ENCODE measurements around the gene NAT16. TPM values are rescaled to one million over a fixed set of nuclear protein-coding genes. Genes with fewer than 3 reads are reported as not detected.
A peak's percentile ranks its signal among the peaks of the same experiment; 100 is the strongest.

The NAT16 gene
- total and polyA plus RNA-seq, 2 of the 13 experiments (the other 11 are each of a cell fraction or from before 2014, with no cell fraction given) = 0.04 TPM; not detected in 1

DNA sequence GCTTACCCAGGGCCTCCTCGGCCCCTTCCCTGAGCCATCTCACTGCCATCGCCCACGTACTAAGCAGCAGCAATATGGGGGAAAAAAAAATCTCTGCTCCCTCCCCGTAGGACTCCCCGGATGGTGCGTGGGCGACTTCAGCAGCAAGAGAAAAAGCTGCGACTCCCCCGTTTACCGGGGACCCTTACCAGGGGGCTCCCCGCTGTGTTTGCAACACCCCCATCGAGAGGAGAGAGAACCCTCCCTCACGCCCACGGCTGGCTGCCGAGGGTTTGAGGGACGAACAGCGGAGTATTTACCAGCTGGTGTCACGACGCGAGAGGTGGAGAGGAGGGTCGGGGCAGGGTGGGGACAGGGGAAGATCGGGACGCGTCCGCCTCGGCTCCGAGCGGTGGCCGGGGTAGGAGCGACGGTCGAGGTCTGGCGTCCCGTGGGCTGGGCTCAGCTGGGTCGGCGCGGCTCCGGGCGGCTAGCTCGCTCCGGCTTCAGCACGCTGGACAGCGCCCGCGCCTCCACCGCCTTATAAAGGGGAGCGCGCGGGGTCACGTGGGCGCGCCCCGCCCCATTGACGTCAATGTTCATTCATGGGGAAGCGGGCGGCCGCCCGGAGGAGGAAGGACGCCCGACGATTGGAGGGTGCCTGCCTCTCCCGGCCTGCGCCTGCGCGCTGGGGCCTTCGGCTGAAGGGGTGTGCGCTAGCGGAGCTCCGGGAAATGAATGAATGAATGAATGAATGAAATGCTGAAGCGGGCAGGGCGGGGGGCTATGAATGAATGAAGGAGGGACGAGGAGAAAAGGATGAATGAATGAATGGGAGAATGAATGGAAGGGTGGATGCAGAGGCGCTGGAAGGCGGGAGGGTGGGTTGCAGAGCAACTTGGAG, 14.8 kb downstream of the NAT16 start, which contains the start of gene VGF (continued):
- TF ChIP-seq, protein P1, sequence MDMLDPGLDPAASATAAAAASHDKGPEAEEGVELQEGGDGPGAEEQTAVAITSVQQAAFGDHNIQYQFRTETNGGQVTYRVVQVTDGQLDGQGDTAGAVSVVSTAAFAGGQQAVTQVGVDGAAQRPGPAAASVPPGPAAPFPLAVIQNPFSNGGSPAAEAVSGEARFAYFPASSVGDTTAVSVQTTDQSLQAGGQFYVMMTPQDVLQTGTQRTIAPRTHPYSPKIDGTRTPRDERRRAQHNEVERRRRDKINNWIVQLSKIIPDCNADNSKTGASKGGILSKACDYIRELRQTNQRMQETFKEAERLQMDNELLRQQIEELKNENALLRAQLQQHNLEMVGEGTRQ (IDR thresholded peaks at IDR 0.05; ENCODE audit: low read depth, low read length) = peak; percentile 87
- TF ChIP-seq, protein P1 (CRISPR knock-in tag; IDR thresholded peaks at IDR 0.05; ENCODE audit: borderline replicate concordance) = peak; percentile 97
- TF ChIP-seq, protein P2, sequence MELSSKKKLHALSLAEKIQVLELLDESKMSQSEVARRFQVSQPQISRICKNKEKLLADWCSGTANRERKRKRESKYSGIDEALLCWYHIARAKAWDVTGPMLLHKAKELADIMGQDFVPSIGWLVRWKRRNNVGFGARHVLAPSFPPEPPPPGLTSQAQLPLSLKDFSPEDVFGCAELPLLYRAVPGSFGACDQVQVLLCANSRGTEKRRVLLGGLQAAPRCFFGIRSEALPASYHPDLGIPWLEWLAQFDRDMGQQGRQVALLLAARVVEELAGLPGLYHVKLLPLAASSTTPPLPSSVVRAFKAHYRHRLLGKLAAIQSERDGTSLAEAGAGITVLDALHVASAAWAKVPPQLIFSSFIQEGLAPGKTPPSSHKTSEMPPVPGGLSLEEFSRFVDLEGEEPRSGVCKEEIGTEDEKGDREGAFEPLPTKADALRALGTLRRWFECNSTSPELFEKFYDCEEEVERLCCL (CRISPR knock-in tag; IDR thresholded peaks at IDR 0.05; ENCODE audit: borderline replicate concordance) = peak; percentile 99; the same call in 1 of the 2 replicates
- TF ChIP-seq ZNF572 (CRISPR knock-in tag; IDR thresholded peaks at IDR 0.05) (no peak), KDM2A (CRISPR knock-in tag; IDR thresholded peaks at IDR 0.05; ENCODE audit: borderline replicate concordance, low read depth) (peak; percentile 99), ZBTB21 (CRISPR knock-in tag; IDR thresholded peaks at IDR 0.05) (peak; percentile 81), FOXK1 (CRISPR knock-in tag; IDR thresholded peaks at IDR 0.05; ENCODE audit: borderline replicate concordance, low read depth) (peak; percentile 88; the same call in 1 of the 2 replicates), RBM22 (optimal IDR thresholded peaks at IDR 0.05; ENCODE audit: low read length) (no peak), ZNF143 (CRISPR knock-in tag; IDR thresholded peaks at IDR 0.05) (peak; percentile 64), ZNF260 (CRISPR knock-in tag; IDR thresholded peaks at IDR 0.05; ENCODE audit: borderline replicate concordance, low read depth) (no peak), ISL2 (CRISPR knock-in tag; IDR thresholded peaks at IDR 0.05) (peak; percentile 91), ZNF616 (CRISPR knock-in tag; IDR thresholded peaks at IDR 0.05; ENCODE audit: low read depth) (peak; percentile 98), ZNF761 (CRISPR knock-in tag; conservative IDR thresholded peaks at IDR 0.05) (peak; percentile 82), MED1 (CRISPR knock-in tag; IDR thresholded peaks at IDR 0.05) (peak; percentile 85), KLF15 (CRISPR knock-in tag; IDR thresholded peaks at IDR 0.05; ENCODE audit: borderline replicate concordance) (peak; percentile 99), GABPA (IDR thresholded peaks at IDR 0.05; ENCODE audit: low read depth, low read length) (no peak), GABPA (CRISPR knock-in tag; IDR thresholded peaks at IDR 0.05; ENCODE audit: low read depth) (no peak)
- TF ChIP-seq, protein P3, sequence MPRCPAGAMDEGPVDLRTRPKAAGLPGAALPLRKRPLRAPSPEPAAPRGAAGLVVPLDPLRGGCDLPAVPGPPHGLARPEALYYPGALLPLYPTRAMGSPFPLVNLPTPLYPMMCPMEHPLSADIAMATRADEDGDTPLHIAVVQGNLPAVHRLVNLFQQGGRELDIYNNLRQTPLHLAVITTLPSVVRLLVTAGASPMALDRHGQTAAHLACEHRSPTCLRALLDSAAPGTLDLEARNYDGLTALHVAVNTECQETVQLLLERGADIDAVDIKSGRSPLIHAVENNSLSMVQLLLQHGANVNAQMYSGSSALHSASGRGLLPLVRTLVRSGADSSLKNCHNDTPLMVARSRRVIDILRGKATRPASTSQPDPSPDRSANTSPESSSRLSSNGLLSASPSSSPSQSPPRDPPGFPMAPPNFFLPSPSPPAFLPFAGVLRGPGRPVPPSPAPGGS (CRISPR knock-in tag; IDR thresholded peaks at IDR 0.05) = peak; percentile 99
- TF ChIP-seq, protein P4, sequence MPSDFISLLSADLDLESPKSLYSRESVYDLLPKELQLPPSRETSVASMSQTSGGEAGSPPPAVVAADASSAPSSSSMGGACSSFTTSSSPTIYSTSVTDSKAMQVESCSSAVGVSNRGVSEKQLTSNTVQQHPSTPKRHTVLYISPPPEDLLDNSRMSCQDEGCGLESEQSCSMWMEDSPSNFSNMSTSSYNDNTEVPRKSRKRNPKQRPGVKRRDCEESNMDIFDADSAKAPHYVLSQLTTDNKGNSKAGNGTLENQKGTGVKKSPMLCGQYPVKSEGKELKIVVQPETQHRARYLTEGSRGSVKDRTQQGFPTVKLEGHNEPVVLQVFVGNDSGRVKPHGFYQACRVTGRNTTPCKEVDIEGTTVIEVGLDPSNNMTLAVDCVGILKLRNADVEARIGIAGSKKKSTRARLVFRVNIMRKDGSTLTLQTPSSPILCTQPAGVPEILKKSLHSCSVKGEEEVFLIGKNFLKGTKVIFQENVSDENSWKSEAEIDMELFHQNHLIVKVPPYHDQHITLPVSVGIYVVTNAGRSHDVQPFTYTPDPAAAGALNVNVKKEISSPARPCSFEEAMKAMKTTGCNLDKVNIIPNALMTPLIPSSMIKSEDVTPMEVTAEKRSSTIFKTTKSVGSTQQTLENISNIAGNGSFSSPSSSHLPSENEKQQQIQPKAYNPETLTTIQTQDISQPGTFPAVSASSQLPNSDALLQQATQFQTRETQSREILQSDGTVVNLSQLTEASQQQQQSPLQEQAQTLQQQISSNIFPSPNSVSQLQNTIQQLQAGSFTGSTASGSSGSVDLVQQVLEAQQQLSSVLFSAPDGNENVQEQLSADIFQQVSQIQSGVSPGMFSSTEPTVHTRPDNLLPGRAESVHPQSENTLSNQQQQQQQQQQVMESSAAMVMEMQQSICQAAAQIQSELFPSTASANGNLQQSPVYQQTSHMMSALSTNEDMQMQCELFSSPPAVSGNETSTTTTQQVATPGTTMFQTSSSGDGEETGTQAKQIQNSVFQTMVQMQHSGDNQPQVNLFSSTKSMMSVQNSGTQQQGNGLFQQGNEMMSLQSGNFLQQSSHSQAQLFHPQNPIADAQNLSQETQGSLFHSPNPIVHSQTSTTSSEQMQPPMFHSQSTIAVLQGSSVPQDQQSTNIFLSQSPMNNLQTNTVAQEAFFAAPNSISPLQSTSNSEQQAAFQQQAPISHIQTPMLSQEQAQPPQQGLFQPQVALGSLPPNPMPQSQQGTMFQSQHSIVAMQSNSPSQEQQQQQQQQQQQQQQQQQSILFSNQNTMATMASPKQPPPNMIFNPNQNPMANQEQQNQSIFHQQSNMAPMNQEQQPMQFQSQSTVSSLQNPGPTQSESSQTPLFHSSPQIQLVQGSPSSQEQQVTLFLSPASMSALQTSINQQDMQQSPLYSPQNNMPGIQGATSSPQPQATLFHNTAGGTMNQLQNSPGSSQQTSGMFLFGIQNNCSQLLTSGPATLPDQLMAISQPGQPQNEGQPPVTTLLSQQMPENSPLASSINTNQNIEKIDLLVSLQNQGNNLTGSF (CRISPR knock-in tag; IDR thresholded peaks at IDR 0.05) = peak; percentile 99
